SK-N-SH treated with all-trans-retinoic acid at 6 μM for 48 hours (cell line): ENCODE measurements around the gene APOL2.

Experiments
- ATAC-seq: fragments of 200-7000 bp; cut with Tn5 transposase; 3 replicates; pipeline ENCODE4 v1.9.1; 2020; ENCODE audit warnings: mild to moderate bottlenecking, moderate library complexity
- ARNTL ChIP-seq: fragments of 450-650 bp; formaldehyde crosslinking; IDR thresholded peaks from 2 replicates; pipeline ENCODE4 v1.5.0; 2020; ENCODE audit warnings: low read depth, mild to moderate bottlenecking, moderate library complexity, borderline replicate concordance
- BACH2 ChIP-seq: fragments of 250-450 bp; sonication (Bioruptor Pico); IDR thresholded peaks from 2 replicates; pipeline ENCODE4 v1.9.0; 2021; ENCODE audit warnings: mild to moderate bottlenecking, borderline replicate concordance
- CREB5 ChIP-seq: fragments of 250-450 bp; sonication (Bioruptor Pico); IDR thresholded peaks from 2 replicates; pipeline ENCODE4 v1.5.1; 2020; ENCODE audit warnings: low read depth, mild to moderate bottlenecking, moderate library complexity
- CSDC2 ChIP-seq: fragments of 250-450 bp; sonication (Bioruptor Pico); IDR thresholded peaks from 2 replicates; pipeline ENCODE4 v1.5.0; 2020; ENCODE audit warnings: mild to moderate bottlenecking, moderate library complexity
- CSRNP3 ChIP-seq: fragments of 250-450 bp; sonication (Bioruptor Pico); IDR thresholded peaks from 2 replicates; pipeline ENCODE4 v1.5.1; 2021; ENCODE audit warnings: mild to moderate bottlenecking, moderate library complexity
- ESRRG ChIP-seq: fragments of 250-450 bp; sonication (Bioruptor Pico); IDR thresholded peaks from 2 replicates; pipeline ENCODE4 v1.6.1; 2021; ENCODE audit warnings: mild to moderate bottlenecking
- GLIS3 ChIP-seq: fragments of 250-450 bp; sonication (Bioruptor Pico); IDR thresholded peaks from 2 replicates; pipeline ENCODE4 v1.5.0; 2020; ENCODE audit warnings: mild to moderate bottlenecking, moderate library complexity
- OSR1 ChIP-seq: fragments of 250-450 bp; sonication (Bioruptor Pico); IDR thresholded peaks from 2 replicates; pipeline ENCODE4 v1.8.0; 2022; ENCODE audit warnings: moderate library complexity, mild to moderate bottlenecking, inconsistent platforms
- PATZ1 ChIP-seq: fragments of 250-450 bp; sonication (Bioruptor Pico); IDR thresholded peaks from 2 replicates; pipeline ENCODE4 v1.8.0; 2020; ENCODE audit warnings: mild to moderate bottlenecking, moderate library complexity, borderline replicate concordance
- POU6F1 ChIP-seq: fragments of 250-450 bp; sonication (Bioruptor Pico); IDR thresholded peaks from 2 replicates; pipeline ENCODE4 v1.8.0; 2021; ENCODE audit warnings: low read depth, mild to moderate bottlenecking, moderate library complexity, borderline replicate concordance
- PPARA ChIP-seq: fragments of 250-450 bp; sonication (Bioruptor Pico); IDR thresholded peaks from 2 replicates; pipeline ENCODE4 v1.5.0; 2020; ENCODE audit warnings: mild to moderate bottlenecking, borderline replicate concordance
- RARB ChIP-seq: fragments of 250-450 bp; sonication (Bioruptor Pico); IDR thresholded peaks from 2 replicates; pipeline ENCODE4 v1.8.0; 2021; ENCODE audit warnings: mild to moderate bottlenecking, moderate library complexity
- TCF4 ChIP-seq: fragments of 250-450 bp; sonication (Bioruptor Pico); IDR thresholded peaks from 2 replicates; pipeline ENCODE4 v1.8.0; 2021; ENCODE audit warnings: mild to moderate bottlenecking, moderate library complexity, borderline replicate concordance
- TOX ChIP-seq: fragments of 250-450 bp; sonication (Bioruptor Pico); IDR thresholded peaks from 2 replicates; pipeline ENCODE4 v1.8.0; 2021; ENCODE audit warnings: mild to moderate bottlenecking, moderate library complexity, borderline replicate concordance
- TSHZ2 ChIP-seq: fragments of 250-450 bp; sonication (Bioruptor Pico); IDR thresholded peaks from 2 replicates; pipeline ENCODE4 v1.5.0; 2020; ENCODE audit warnings: mild to moderate bottlenecking, moderate library complexity
- ZC3H10 ChIP-seq: fragments of 250-450 bp; sonication (Bioruptor Pico); IDR thresholded peaks from 2 replicates; pipeline ENCODE4 v1.5.1; 2021; ENCODE audit warnings: mild to moderate bottlenecking, moderate library complexity
- ZFP3 ChIP-seq: fragments of 250-450 bp; sonication (Bioruptor Pico); IDR thresholded peaks from 2 replicates; pipeline ENCODE4 v1.5.0; 2020; ENCODE audit warnings: mild to moderate bottlenecking, moderate library complexity
- ZFP30 ChIP-seq: fragments of 450-650 bp; formaldehyde crosslinking; IDR thresholded peaks from 2 replicates; pipeline ENCODE4 v1.5.0; 2022; ENCODE audit warnings: mild to moderate bottlenecking, moderate library complexity
- ZNF70 ChIP-seq: fragments of 450-650 bp; formaldehyde crosslinking; IDR thresholded peaks from 2 replicates; pipeline ENCODE4 v1.5.0; 2020; ENCODE audit warnings: mild to moderate bottlenecking, moderate library complexity

Gene APOL2

GRCh38 chr22:36182056-36182455 is 57.3 kb downstream of the APOL2 start:
- no peak for TF ChIP-seq BACH2
- TF ChIP-seq ARNTL (CRISPR knock-in tag): no peak
- TF ChIP-seq CSDC2 (CRISPR knock-in tag): no peak
- TF ChIP-seq TSHZ2 (CRISPR knock-in tag): no peak
- no peak for TF ChIP-seq RARB (CRISPR knock-in tag)
- no peak for TF ChIP-seq CREB5
- no peak for TF ChIP-seq TCF4 (CRISPR knock-in tag)

GRCh38 chr22:36180928-36181327 is 58.4 kb downstream of the APOL2 start:
- ATAC-seq: no peak
- TF ChIP-seq ZC3H10 (CRISPR knock-in tag) (no peak), RARB (CRISPR knock-in tag) (no peak), CREB5 (no peak), ARNTL (CRISPR knock-in tag) (no peak), TOX (CRISPR knock-in tag) (no peak), PPARA (CRISPR knock-in tag) (no peak), OSR1 (no peak), CSRNP3 (no peak), PATZ1 (no peak), ESRRG (CRISPR knock-in tag) (no peak), BACH2 (no peak)

More at GRCh38 chr22:36182056-36182455, 57.3 kb downstream of the APOL2 start:
- no peak for ATAC-seq

- ATAC-seq: peak; percentile 98
- no peak for TF ChIP-seq PPARA (CRISPR knock-in tag)
- TF ChIP-seq TOX (CRISPR knock-in tag): no peak
- no peak for TF ChIP-seq ESRRG (CRISPR knock-in tag)
- no peak for TF ChIP-seq GLIS3 (CRISPR knock-in tag)
- TF ChIP-seq CSDC2 (CRISPR knock-in tag): no peak
- no peak for TF ChIP-seq TCF4 (CRISPR knock-in tag)
- no peak for TF ChIP-seq ZFP3 (CRISPR knock-in tag)
- TF ChIP-seq TSHZ2 (CRISPR knock-in tag): no peak
- TF ChIP-seq OSR1: no peak
- TF ChIP-seq PATZ1: no peak
- no peak for TF ChIP-seq BACH2
- no peak for TF ChIP-seq ZFP30 (CRISPR knock-in tag)
- TF ChIP-seq POU6F1 (CRISPR knock-in tag): no peak
- TF ChIP-seq ZNF70: no peak
- no peak for TF ChIP-seq ARNTL (CRISPR knock-in tag)
These were observed 59.1 kb downstream of the APOL2 start for GRCh38 chr22:36180038-36180880.
